CD4-positive, alpha-beta T cell treated with Interleukin-6 at 100 ng/mL for 8 hours (primary cell): ENCODE results near the gene PBRM1.
"Not testable (repeated sequence)": the region's sequence is repeated elsewhere in the genome, so short reads cannot be mapped to it uniquely, and the experiment has no call there.

Experiments
- DNase-seq: peaks from one replicate; pipeline ENCODE4 v3.0.0-alpha.2; 2020; ENCODE audit warnings: mixed read lengths, low spot score

Gene PBRM1

DNA sequence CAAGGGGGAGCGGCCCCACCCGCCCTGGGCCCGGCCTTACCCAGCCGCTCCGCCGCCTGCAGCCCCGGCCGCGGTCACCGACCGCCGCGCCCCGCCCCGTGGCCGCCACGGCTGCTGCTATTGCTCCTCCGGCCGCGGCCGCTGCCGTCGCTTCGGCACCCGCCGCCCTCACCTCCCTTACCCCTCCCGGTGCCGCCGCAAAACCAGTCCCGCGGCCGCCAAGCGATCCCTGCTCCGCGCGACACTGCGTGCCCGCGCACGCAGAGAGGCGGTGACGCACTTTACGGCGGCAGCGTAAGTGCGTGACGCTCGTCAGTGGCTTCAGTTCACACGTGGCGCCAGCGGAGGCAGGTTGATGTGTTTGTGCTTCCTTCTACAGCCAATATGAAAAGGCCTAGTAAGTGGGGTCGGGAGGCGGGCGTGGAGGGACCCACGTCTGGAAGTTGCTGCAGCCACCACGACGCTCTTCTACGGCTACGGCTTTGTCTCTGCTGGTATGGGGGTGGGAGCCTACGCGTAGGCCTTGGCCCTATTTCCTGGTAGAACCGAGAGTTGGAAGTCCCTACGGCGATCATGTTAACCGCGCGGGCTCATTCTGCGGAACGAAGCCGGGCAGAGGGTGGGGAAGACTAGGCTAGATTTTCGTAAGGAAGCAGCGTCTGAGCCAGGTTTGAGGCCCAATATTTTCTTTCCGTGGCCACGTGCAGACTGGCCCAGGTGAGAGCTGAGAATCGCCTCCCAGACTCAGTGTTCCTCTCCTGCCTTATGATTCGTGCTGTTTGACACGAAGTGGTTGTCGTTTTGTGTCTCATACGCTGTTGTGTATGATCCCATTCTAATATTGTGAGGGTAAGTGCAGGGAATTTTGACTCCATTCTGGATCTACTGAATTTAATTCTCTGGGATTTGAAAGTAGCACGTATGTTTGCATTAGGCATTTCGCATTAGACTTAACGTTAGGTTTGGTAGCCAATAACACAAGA, at the start of gene PBRM1, which contains the start of gene GNL3:
TSS of gene PBRM1 (minus strand) at position 205 of the 983 bp plus-strand sequence.
TSS of gene GNL3 (plus strand) at position 324 of the 983 bp plus-strand sequence. CDS start at position 385, 61 bp downstream.
- DNase-seq: peak; percentile 90

DNA sequence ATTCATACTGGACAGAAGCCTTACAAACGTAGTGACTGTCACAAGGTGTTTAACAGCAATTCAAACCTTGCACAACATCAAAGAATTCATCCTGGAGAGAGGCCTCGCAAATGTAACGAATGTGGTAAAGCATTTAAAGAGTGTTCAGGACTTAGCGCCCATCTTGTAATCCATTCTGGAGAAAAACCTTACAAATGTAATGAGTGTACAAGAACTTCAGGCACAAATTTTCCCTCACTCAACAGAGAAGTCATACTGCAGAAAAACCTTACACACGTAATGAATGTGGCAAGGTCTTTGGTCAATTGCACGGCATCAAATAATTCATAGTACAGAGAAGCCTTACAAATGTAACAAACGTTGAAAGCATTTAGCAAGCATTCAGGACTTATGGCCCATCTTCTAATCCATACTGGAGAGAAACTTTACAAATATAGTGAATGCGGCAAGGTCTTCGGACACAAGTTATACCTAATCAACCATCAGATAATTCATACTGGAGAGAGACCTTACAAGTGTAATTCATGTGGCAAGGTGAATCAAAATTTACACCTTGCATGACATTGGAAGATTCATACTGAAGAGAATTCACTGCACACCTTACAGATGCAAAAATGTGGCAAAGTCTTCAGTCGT, 47.7 kb upstream of the PBRM1 start:
- DNase-seq: no peak

DNA sequence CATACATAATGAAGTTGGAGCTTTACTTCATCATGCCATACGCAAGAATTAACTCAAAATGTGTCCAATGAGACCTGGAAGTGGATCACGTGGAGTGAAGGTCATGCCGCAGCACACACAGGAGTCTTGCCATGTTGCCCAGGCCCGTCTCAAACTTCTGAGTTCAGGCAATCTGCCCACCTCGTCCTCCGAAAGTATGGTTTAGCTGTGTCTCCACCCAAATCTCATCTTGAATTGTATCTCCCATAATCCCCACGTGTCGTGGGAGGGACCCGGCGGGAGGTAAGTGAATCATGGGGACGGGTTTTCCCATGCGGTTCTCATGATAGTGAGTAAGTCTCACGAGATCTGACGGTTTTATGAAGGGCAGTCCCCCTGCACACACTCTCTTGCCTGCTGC, 45.9 kb upstream of the PBRM1 start:
- no peak for DNase-seq

DNA sequence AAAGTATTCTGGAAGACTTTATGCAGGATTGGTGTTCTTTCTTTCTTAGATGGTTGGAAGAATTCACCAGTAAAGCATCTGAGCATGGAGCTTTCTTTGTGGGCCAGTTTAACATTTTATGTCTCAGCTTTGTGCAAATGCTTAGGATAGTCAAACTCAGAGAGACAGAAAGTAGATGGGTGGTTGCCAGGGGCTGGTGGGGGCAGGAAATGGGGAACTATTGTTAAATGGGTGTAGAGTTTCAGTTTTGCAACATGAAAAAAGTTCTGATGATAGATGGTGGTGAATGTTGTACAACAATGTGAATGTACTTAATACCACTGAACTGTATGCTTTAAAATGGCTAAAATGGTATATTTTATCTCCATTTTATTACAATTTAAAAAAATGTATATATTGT, 45.0 kb upstream of the PBRM1 start:
- DNase-seq: no peak

DNA sequence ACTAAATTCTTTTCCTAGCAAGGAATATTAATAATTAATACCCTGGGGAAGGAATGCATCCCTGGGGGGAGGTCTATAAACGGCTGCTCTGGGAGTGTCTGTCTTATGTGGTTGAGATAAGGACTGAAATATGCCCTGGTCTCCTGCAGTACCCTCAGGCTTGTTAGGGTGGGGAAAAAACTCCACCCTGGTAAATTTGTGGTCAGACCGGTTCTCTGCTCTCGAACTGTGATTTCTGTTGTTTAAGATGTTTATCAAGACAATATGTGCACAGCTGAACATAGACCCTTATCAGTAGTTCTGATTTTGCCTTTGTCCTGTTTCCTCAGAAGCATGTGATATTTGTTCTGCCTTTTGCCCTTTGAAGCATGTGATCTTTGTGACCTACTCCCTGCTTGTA, 43.0 kb upstream of the PBRM1 start:
- not testable (repeated sequence) for DNase-seq

DNA sequence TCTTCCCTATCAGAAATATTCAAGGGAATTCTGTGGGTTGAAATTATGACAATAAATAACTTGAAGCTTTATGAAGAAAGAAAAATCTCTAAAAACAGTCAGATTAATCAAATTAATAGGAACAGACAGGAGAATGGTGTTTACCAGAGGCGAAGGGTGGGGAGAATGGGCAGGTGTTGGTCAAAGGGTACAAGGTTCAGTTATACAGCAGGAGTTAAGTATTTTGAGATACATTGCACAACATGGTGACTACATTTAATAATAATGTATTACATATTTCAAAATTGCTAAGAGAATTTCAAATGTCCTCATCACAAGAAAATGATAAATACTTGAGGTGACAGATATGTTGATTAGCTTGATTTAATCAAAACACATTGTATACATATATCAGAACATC, 38.8 kb upstream of the PBRM1 start:
- DNase-seq: no peak

DNA sequence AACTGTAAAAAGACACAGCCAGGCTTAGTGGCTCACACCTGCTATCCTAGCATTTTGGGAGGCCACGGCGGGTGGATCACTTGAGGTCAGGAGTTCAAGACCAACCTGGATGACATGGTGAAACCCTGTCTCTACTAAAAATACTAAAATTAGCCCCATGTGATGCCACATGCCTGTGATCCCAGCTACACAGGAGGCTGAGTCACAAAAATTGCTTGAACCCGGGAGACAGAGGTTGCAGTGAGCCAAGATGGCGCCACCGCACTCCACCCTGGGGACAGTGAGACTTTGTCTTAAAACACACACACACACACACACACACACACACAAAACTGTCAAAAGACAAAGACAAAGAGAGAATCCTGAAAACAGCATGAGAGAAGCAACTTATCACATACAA, 38.2 kb upstream of the PBRM1 start:
- DNase-seq: no peak

DNA sequence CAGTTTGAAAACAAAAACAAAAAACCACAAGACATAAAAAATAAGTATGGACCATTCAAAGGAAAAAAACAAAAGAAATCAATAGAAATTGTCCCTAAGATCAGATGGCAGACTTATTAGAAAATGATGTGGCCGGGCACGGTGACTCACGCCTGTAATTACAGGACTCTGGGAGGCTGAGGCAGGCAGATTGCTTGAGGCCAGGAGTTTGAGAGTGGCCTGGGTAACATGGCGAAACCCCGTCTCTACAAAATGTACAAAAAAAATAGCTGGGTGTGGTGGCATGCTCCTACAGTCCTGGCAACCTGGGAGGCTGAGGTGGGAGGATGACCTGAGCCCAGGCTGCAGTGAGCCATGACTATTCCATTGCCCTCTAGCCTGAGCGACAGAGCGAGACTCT, 36.8 kb upstream of the PBRM1 start:
- DNase-seq: no peak

DNA sequence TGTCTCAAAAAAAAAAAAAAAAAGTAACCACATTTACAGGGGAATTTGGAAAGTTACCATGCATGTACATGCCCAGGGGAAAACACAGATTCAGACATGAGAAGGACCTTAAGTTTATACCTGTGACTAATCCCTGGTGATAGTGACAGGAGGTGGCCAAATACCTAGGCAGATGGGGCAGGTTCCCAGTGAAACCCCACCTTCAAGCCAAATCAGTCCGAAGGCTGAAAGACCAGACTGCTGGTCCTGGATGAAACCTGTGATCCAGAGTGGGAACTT, 36.0 kb upstream of the PBRM1 start:
- DNase-seq: no peak

DNA sequence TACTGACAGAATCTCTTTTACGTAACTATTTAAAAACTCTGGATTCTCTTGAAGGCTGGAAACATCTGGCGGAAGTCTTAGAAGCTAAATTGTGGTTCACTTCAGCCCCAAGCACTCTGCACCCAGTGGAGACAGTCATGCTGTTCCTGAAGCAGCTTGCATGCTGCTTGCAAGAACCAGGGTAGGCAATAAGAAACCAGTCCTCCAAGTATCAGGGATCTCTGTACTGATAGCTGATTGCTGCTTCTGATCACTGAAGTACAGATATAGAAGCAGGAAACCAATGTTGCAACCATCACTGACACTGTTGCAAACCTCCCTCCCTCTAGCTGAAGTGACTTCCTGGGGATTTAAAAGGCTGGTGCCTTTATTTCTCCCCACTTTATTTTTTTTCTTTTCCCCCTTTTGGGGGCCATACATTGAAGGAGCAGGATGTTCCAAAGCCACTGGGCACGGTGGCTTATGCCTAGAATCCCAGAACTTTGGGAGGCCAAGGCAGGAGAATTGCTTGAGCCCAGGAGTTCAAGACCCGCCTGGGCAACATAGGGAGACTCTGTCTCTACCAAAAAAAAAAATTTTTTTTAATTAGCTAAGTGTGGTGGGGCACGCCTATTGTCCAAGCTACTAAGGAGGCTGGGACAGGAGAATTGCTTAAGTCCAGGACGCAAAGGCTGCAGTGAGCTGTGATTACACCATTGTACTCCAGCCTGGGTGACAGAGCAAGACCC, 35.5 kb upstream of the PBRM1 start:
- DNase-seq: peak; percentile 44

DNA sequence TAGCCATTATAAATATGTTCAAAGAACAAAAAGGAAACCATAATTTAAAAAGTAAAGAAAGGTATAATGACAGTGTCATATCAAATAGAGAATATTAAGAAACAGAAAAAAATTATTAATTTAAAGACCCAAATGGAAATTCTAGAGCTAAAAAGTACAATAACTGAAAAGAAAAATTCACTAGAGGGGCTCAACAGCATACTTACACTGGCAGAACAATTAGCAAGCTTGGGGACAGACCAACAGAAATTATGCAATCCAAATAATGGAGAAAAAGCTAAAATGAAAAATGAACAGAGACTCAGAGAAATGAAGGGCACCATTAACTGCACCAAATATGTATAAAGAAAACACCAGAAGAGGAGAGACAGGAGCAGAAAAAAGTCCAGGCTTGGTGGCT, 33.9 kb upstream of the PBRM1 start:
- no peak for DNase-seq

DNA sequence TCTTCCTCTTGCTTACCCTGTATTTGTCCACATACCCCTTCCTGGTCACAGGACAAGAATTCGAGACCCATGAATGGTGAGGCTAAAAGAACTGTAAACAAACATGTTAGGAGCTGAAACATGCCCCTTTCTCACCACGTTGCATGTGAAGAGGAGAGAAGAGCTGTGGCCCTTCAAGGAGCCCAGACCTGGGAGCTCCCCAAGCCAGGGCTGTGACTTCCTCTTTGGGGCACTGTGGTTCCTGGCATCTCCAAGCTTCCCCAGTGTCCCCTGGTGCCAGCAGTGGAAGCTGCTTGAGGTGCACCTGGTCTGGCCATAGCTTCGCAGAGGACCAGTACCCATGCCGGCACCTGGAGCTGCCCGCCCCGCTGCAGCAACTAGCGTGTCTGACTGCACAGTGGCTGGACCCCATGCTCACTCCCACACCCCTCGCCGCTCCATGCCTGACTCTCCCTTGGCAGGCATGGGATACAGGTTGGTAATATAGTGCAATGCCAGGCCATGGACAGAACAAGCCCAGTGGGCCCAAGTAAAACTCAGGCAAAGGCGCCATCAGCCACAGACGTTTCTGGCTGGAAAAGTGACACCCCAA, 30.1 kb upstream of the PBRM1 start:
- DNase-seq: no peak

DNA sequence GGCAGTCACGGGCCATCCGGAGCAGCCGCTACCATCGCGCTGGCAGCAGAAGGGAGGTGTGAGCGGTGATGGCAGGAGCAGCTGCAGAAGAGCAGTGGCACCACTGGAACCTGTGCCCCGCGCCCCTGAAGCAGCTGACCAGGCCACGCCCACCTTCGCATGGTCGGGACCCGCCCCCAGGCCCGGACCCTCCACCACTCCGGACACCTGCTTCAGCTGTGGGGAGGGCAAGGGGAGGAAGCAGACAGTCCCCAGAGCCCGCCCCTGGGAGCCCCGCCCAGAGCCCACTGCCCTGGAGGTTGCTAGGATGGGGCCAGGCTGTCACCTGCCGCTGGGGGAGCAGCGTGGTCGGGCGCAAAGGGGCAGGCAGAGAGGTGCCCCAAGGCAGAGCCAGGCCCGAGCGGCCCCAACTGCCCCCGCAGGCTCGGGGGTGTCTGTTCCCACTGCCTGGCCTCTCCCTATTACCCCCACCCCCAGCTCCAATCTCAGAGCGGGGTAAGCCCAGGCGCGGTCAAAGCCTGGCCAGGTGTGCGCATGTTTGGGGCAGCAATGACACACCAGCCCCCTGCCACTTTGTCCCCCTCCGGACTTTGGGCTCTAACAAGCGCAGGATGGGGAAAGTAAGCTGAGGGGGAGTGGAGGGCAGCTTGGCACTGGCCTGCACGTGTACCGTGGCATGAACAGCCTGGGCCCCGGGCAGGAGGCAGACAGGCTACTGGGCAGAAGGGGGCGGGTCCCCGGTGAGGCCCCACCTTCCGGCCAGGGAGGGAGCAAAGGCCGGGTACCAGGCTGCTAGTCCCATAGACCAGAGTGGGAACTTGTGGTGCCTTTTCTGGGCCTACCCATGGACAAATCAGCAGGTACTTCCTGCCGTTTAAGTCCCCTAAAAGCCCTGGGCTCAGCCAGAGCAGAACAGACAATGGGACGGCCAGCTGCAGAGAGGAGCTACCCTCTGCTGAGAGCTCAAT, 28.9 kb upstream of the PBRM1 start:
- DNase-seq: no peak

DNA sequence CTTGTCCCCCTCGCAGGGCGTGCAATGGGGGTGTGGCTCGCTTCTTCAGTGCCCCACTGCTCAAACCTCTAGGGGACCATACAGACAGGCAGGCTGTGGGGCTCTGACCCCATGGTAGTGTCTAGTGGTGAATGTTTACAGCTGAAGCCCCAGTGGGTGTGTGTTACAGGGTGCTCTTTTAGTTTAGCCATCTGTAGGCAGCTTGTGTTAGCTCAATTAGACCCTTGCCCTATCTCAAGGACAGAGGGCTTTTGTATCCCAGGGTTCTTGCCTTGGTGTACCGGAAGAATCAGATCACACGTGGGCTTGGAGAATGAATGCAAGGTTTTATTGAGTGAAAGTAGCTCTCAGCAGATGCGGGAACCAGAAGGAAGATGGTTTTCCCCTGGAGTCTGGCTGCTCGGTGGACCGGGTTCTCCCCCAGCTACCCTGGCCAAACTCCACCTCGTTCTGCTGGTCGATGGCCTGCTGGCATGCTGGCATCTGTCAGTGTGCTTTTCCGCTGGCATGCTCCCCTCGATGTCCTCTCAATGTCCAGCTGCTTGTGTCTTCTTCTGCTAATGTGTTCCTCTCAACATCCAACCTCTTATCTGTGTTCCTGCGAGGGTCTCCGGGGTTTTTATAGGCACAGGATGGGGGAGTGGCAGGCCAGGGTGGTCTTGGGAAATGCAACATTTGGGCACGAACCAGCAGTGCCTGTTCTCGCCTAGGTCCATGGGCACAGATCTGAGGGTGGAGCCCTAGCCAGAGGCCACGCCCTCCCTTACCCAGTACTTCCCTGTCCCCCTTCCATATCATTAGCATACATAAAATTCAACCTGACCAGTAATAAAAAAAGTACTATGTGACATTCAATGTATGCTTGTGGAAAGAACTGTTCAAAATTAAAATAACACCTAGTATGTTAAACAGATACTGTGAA, 26.8 kb upstream of the PBRM1 start:
- DNase-seq: no peak

DNA sequence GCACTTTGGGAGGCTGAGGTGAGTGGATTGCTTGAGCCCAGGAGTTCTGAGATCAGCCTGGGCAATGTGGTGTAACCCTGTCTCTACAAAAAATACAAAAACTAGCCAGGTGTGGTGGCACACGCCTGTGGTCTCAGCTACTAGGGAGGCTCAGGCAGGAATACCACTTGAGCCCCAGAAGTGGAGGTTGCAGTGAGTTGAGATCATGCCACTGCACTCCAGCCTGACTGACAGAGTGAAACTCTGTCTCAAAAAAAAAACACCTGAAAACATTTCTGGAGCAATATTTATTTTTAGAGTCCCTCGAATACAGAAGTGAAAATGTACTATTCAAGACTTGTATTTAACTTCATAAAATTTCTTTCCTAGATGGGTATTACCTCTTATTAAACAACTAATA, 24.8 kb upstream of the PBRM1 start:
- no peak for DNase-seq

DNA sequence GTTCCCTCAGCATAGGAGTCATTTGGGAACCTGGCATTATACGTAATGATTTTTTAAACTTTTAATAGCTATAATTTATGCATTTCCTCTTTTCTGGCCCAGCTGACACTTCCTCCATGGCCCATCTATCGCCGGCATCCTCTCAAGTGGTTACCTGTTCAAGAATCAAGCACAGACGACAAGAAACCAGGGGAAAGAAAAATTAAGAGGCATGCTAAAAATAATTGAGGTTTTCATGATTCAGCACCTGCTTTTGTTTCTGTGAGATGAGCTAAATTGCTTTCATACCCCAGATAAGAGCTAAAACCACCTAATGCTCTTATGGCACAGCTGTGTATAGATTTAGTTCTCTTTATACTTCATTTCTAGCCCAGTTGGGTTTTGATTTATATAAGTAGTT, 21.9 kb upstream of the PBRM1 start:
- no peak for DNase-seq

DNA sequence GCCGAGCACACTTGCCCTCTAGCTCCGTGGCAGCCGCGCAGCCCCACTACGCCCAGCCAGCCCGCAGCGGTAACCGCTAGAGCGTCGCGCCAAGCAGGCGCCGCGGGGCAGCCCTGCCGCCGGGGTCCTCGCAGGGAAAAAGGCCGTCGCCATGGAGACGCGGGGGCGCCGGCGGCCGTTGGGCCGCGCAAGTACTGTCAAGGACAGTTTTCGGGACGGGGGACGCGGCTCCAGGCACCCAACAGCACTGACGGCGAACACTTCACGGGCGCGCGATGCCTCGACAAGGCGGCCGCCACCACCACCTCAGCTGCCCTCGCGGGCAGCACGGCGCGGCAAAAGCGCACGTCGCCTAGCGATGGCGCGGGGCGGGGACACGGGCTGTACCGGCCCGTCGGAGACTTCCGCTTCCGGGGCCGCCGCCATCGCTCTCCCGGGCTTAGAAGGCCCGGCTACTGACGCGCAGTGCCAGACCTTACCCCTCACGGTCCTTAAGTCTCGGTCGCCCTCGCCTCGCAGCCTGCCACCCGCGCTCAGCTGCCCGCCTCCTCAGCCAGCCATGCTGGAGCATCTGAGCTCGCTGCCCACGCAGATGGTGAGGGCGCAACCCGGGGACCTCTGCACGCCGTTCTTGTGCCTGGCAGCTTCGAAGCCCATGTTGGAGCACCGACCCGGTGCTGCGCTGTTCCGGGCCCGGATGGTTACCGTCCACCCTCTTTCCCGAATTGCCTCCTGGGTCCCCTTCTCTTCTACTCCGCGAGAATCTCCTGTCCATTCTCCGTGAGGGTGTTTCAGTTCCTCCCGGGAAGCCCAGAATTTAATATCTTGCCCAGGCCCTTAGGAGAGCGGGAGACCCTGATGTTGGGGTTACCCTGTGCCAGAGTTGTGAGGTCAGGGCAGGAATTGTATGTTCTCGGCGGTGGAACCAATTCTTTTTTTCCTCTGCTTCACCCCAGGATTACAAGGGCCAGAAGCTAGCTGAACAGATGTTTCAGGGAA, 20.3 kb upstream of the PBRM1 start, which contains the start of the genes GLT8D1 and SPCS1:
TSS of gene GLT8D1 (minus strand) at position 104 of the 999 bp plus-strand sequence. CDS start 5,331 bp downstream, outside the sequence.
TSS of gene SPCS1 (plus strand) at position 419 of the 999 bp plus-strand sequence. CDS start at position 560, 141 bp downstream.
- DNase-seq: peak; percentile 78

DNA sequence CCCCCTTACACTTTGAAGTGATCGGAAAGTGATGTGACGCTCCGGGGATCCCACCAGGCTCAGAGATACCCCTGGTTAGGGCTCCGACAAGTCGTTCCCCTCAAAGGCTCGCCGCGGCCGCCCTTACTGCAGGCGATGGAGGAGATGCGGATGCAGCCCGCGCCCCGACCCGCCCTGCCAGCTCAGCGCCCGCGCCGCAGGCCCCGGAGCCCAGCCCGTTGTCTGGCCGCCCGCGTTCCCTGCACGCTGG, 19.6 kb upstream of the PBRM1 start:
- no peak for DNase-seq
